ENCODE measurements around the gene AGBL4.

Gene AGBL4

GRCh38 chr1:48616710-48617109, 1407.0 kb downstream of the AGBL4 start:
- DNase-seq, result no peak

GRCh38 chr1:48611841-48612240, 1411.9 kb downstream of the AGBL4 start:
- no peak for DNase-seq

DNA sequence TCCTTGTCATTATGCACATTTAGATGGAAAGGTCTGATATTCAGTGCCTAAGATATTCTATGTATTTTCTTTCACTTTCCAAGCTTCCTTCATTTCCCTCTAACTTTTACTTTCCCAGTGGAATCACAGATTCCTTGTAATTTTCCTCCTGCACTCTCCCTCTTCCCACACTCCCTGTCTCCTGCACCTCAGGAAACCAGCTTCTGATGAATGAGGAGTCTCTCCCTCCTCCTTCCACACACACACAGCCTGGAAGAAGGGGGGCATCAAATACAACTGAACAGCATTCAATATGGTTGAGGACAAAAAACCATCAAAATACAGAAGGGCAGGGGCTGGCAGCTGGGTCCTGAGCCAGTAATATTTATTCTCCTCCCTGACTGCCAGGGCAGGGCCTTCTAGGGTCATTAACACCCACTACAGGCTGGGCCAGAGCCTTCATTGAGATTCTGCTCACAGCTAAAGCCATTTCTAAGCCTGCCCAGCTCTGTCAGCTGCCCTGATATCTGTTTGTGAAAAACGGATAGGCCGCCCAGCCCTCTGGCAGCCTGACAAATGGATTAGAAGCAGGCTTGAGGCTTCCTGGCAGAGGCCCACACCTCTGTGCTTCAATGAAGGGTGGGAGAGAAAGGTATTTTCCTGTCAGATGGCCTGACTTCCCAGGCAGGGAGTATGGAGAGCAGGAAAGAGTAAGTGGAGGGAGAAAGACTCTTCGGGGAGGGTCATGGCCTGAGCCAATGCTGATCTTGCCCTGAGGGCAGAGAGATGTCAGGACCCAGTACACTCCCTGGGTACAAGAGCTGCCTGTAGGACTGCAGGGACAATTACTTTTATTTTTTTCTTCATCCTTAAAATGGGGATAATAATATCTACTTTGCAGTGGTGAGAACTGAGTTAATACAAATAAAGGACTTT, 1412.9 kb downstream of the AGBL4 start:
- DNase-seq, result no peak

GRCh38 chr1:48608882-48609281, 1414.9 kb downstream of the AGBL4 start:
- DNase-seq, result no peak

- DNase-seq, result no peak
Measured at GRCh38 chr1:48603222-48603621, 1420.5 kb downstream of the AGBL4 start.

DNA sequence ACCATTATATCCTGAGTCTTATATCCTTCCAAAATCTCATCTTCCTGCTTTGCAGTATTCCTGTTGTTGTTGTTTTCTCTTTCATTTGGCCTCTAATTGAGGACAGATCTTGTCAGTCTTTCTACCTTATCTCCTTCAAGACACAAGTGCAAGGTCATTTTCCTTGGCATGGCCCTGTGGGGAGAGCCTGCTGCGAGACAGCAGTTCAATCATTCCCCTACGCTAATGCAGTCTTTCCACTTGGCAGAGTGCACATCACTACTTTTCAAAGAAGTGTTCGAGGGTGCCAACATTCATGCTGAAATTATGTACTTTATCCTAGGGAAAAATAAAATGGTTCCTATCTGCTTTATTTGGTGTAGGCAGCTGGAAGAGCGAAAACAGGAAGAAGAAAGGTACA, 1421.4 kb downstream of the AGBL4 start:
- DNase-seq, result no peak

DNA sequence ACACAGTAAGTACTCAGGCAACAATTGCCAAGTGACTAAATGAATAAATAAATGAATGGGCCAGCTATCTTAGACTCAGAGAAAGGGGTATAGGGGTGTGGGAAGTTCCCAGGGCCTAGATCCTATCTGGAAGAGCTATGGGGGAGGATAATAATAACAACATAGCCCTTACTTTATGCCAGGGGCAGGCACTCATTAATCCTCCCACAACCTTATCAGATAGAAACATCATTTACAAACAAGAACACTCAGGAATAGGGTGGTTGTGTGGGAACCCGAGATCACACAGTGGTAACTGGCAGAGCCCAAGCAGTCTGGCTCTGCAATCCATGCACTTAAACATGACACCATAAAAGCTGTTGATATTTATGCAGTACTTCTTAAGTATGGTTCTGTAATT, 1423.6 kb downstream of the AGBL4 start:
- DNase-seq, result no peak

DNA sequence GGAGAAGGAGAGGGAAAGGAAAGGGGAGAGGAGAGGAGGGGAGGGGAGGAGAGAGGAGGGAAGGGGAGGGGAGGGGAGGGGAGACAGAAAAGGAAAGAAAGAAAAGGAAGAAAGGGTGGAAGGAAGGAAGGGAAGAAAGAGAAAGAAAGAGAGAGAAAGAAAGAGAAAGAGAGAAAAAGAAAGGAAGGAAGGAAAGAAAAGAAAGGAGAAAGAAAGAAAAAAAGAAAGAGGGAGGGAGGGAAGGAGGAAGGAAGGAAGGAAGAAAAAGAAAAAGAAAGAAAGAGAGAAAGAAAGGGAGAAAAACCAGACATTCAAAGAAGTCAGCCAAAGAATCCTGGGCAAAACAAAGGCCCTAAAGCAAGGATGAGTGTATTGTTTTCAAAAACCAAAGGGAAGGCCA, 1426.1 kb downstream of the AGBL4 start:
- no peak for DNase-seq

DNA sequence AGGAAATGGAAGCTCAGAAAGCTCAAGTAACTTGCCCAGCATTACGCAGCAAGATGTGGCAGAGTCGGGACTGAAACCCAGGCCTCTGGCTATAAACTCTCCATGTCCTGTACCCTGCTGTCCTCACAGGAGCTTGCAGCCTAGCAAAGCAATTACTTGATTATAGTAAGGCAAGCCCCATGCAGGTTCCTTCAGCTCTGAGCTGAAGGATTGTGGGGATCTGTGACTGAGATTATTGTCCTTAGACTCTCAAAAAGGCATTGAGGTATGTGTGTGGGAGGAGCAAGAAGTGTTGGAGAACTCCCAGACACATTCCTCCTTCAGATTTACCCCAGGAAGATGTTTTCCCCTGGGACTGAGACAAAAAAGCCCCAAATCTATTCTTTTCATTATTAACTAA, 1427.7 kb downstream of the AGBL4 start:
- DNase-seq, result no peak

- no peak for DNase-seq
Measured at GRCh38 chr1:48595613-48596012, 1428.1 kb downstream of the AGBL4 start.

GRCh38 chr1:48592330-48592729, 1431.4 kb downstream of the AGBL4 start:
- no peak for DNase-seq

GRCh38 chr1:48591181-48591580, 1432.6 kb downstream of the AGBL4 start:
- no peak for DNase-seq

DNA sequence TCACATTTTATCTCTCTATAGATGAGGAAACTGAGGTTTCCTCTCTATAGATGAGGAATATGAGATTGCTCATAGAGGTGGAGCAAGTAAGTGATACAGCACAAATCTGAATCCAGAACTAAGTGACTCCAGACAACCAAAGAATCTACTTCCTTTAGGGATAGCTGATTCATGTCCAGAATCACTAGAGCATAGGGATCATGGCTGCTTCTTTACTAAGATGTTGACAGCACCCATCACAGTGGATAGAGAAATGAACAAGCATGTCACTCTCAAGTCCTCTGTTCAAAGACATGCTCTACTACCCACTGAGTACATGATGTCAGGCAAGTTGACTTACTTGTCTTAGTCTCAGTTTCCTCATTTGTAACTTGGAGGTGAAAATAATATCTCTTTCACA, 1435.7 kb downstream of the AGBL4 start:
- DNase-seq, result no peak

DNA sequence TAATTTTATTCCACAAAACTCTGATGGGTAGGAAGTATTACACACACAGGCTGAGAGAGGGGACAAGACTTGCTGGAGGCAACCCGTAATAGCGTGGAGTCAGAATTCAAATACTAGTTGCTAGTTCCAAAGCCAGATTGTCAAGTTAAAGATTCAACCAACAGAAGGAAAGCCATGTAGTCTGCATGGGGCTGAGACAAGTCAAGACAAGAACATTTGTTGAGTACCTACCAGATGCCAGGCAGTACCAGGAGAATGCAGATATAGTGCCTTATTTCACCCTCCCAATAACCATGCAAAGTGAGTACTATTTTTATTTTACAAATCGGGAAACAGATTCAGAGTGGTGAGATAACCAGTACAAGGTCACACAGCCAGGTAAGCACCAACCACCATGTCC, 1441.3 kb downstream of the AGBL4 start:
- DNase-seq, result no peak

- no peak for DNase-seq
Measured at GRCh38 chr1:48581270-48581669, 1442.5 kb downstream of the AGBL4 start.

GRCh38 chr1:48576565-48576964, 1447.2 kb downstream of the AGBL4 start:
- DNase-seq, result no peak

DNA sequence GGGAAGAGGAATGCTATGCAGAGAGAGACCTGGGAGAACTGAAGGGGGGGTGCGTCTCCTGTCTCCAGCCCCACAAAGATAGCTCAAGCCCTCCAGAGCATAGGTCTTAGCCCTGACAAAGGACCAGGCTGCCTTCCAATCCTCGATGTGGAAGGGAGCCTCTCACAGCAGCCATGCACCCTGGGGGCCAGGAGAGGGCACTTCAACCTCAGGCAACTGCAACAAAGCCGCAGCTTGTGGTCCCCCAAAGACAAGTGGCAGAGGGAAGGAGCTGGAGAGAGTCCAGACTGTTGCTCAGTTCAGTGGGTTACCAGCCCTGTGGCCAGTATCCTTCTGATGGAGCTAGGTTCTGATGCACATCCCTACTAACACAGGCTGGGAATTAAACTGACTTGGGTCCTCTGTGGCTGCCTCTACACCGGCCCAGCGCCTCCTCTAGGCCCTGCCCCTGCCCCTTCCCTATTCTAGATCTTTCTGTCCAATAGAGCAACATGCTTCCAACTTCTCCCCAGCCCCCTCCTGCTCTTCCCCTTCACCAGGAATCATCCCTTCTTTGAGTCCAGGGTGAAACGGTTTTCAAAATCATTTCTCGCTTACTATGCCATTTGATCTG, 1451.0 kb downstream of the AGBL4 start:
- DNase-seq, result peak; percentile 2

DNA sequence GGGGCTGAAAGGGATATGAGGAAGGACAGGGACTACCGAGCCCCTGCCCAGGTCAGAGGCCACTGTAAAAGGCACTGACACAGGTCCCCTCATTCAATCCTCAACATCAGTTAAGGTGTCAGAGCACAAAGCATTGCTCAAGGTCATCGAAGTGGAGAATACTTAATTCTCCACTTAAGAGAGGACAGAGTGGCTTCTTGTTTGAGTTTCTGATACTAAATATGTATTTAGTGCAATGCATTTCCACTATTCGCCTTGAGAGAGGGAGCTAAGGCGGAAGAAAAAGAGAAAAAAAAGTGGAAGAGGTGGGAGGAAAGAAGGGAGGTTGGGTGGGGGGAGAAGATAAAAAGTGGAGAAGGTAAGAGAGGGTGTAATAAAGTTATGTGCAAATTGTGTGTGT, 1451.6 kb downstream of the AGBL4 start:
- DNase-seq, result no peak

GRCh38 chr1:48571303-48571987, 1452.3 kb downstream of the AGBL4 start:
- DNase-seq, result no peak

DNA sequence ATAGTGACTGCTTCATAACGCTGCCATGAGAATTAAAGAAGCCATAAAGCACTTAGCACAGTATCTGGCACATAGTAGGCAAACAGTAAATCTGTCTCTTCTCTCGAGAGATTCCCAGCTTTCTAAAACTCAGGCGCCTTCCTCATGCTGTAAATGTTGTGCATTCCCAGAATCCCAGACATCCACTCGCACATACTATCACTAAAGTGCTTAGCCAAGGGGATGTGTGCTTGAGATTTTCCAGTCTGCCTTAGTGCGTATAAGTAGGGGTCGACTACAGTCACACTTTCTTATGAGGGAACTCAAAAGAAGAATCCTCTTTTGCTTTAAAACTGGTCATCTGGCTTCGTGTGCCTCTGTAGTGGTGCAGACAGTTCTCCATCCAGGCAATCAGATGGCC, 1453.2 kb downstream of the AGBL4 start:
- DNase-seq, result no peak

DNA sequence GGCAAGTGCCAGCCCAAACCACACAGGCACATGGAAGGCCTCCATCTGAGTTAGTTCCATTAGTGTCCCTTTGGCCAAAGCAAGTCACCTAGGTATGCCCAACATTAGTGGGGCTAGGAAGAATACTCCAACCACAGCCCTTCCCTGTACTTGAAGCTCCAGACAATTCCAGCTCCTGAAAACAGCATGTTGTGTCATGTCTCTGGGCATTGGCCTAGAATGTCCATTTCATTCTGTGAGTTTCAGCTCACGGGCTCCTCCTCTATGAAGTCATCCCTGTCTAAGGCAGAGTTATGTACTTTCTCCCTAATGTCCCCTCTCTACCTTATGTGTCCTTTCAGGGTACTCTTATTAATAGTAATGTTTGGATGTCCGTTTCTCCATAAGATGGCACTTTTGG, 1455.3 kb downstream of the AGBL4 start:
- no peak for DNase-seq

DNA sequence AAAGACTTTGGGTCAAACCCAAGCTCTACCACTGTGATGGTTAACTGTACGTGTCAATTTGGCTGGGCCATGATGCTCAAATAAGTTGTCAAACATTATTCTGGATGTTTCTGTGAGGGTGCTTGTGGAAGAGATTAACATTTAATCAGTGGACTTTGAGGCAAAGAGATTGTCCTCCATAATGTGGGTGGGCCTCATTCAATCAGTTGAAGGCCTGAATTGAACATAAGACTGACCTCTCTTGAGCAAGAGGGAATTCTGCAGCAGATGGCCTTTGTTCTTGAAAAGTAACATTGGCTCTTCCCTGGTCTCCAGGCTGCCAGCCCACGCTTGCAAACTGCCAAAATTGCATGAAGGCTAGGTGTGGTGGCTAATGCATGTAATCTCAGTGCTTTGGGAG, 1457.3 kb downstream of the AGBL4 start:
- DNase-seq, result no peak

- no peak for DNase-seq
Measured at GRCh38 chr1:48563021-48563420, 1460.7 kb downstream of the AGBL4 start.

DNA sequence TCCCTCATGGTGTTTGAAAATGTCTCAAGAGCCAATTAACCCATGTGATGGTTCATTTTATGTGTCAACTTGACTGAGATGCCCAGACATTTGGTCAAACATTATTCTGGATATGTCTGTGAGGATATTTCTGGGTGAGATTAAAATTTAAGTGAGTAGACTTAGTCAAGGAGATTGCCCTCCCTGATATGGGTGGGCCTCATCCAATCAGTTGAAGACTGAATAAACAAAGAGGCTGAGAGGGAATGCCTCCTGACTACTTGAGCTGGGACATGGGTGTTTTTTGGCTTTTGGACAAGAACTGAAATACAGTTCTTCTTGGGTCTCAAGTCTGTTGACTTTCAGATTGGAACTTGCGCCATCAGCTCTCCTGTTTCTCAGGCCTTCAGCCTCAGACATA, 1462.3 kb downstream of the AGBL4 start:
- no peak for DNase-seq

Data from CD4-positive, alpha-beta T cell treated with Interleukin-17A for 1 hour (primary cell).